K562 (cell line): ENCODE data around the gene HHLA2.

ENCODE experiments used
- CEBPG ChIP-seq, 3 experiments: fragments of 200-800 bp in 1 of 3; sonication (Bioruptor generic) in 1 of 3; sonication (generic) in 1 of 3; formaldehyde crosslinking in 1 of 3; IDR thresholded peaks in 2 of 3; conservative IDR thresholded peaks in 1 of 3; 2 replicates each; pipeline versions ENCODE4 v1.6.1 to v1.8.0; 2016 to 2022; ENCODE audit warnings: missing compliant biosample characterization in 2 of 3, missing genetic modification characterization in 2 of 3, mild to moderate bottlenecking in 1 of 3, missing genetic modification reagents in 1 of 3
- CTCF ChIP-seq, 3 experiments: IDR thresholded peaks in 2 of 3; conservative IDR thresholded peaks in 1 of 3; 2 replicates each; pipeline ENCODE4 v1.5.1; 2011 to 2012; ENCODE audit warnings: low read length in 3 of 3, mild to moderate bottlenecking in 3 of 3, control low read depth in 2 of 3, improper control_type of control experiment in 1 of 3, inconsistent platforms in 1 of 3, low read depth in 1 of 3, mixed read lengths in 1 of 3, moderate library complexity in 1 of 3; ENCODE audit not compliant: insufficient read depth in 2 of 3
- EGR1 ChIP-seq: fragments of 450-650 bp; conservative IDR thresholded peaks from 2 replicates; pipeline ENCODE4 v1.6.1; 2017; ENCODE audit warnings: mild to moderate bottlenecking
- GABPA ChIP-seq: fragments of 200-800 bp; sonication (Bioruptor generic); conservative IDR thresholded peaks from 2 replicates; pipeline ENCODE4 v1.6.1; 2016; ENCODE audit warnings: low read depth, missing genetic modification characterization, missing compliant biosample characterization
- KLF16 ChIP-seq: IDR thresholded peaks from 2 replicates; pipeline ENCODE4 v1.6.1; 2016; ENCODE audit warnings: antibody characterized with exemption
- MAZ ChIP-seq, 2 experiments: fragments of 450-650 bp in 1 of 2; sonication (generic) in 1 of 2; formaldehyde crosslinking; IDR thresholded peaks in 1 of 2; conservative IDR thresholded peaks in 1 of 2; 2 replicates each; pipeline versions ENCODE4 v1.4.0 to v1.5.0; 2020; ENCODE audit warnings: mild to moderate bottlenecking in 1 of 2, missing genetic modification reagents in 1 of 2
- POLR2AphosphoS5 ChIP-seq: IDR thresholded peaks from 2 replicates; pipeline ENCODE4 v1.6.1; 2011; ENCODE audit warnings: mild to moderate bottlenecking, low read depth, low read length, moderate library complexity; ENCODE audit not compliant: control insufficient read depth, insufficient read depth
- RFX1 ChIP-seq: fragments of 450-650 bp; IDR thresholded peaks from 2 replicates; pipeline ENCODE4 v1.6.1; 2016; ENCODE audit warnings: mild to moderate bottlenecking, moderate library complexity
- SNAPC5 ChIP-seq: fragments of 250-450 bp; sonication (Bioruptor Pico); IDR thresholded peaks from 2 replicates; pipeline ENCODE4 v1.8.0; 2021; ENCODE audit warnings: moderate library complexity, mild to moderate bottlenecking, inconsistent platforms
- ZNF280A ChIP-seq: fragments of 450-650 bp; IDR thresholded peaks from 2 replicates; pipeline ENCODE4 v1.6.1; 2018; ENCODE audit warnings: mild to moderate bottlenecking, low read depth; ENCODE audit not compliant: partially characterized antibody
- TF ChIP-seq, protein P1 (sequence below): fragments of 450-650 bp; formaldehyde crosslinking; conservative IDR thresholded peaks from 2 replicates; pipeline ENCODE4 v1.4.0; 2022; ENCODE audit warnings: mild to moderate bottlenecking, missing genetic modification characterization

- TF ChIP-seq MAZ (CRISPR knock-in tag; conservative IDR thresholded peaks at IDR 0.05 in 1 of 2, IDR thresholded peaks at IDR 0.05 in 1 of 2), result no peak
- TF ChIP-seq, protein P1, sequence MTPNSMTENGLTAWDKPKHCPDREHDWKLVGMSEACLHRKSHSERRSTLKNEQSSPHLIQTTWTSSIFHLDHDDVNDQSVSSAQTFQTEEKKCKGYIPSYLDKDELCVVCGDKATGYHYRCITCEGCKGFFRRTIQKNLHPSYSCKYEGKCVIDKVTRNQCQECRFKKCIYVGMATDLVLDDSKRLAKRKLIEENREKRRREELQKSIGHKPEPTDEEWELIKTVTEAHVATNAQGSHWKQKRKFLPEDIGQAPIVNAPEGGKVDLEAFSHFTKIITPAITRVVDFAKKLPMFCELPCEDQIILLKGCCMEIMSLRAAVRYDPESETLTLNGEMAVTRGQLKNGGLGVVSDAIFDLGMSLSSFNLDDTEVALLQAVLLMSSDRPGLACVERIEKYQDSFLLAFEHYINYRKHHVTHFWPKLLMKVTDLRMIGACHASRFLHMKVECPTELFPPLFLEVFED (CRISPR knock-in tag), result no peak
- no peak for TF ChIP-seq GABPA
- no peak for TF ChIP-seq EGR1
- no peak for TF ChIP-seq ZNF280A
- TF ChIP-seq CTCF (IDR thresholded peaks at IDR 0.05 in 2 of 3, conservative IDR thresholded peaks at IDR 0.05 in 1 of 3; ENCODE audit: insufficient read depth in 2 of 3, low read depth in 1 of 3, low read length in 3 of 3), result no peak
- TF ChIP-seq CEBPG (CRISPR knock-in tag; IDR thresholded peaks at IDR 0.05), result no peak
- no peak for TF ChIP-seq CEBPG (tag; conservative IDR thresholded peaks at IDR 0.05 in 1 of 2, IDR thresholded peaks at IDR 0.05 in 1 of 2)
- TF ChIP-seq KLF16, result no peak
- TF ChIP-seq SNAPC5 (CRISPR knock-in tag), result no peak
- TF ChIP-seq RFX1, result no peak
- TF ChIP-seq POLR2AphosphoS5, result no peak
These were observed 102.2 kb downstream of the HHLA2 start for GRCh38 chr3:108398510-108398909.
